SK-N-SH (cell line): ENCODE results near the gene PTGDS. TPM values are rescaled to one million over a fixed set of nuclear protein-coding genes. Genes with fewer than 3 reads are reported as not detected.

ENCODE experiments used
- CTCF ChIA-PET: fragments of 300-600, 350-600 bp; formaldehyde crosslinking; extraction: SDS; loops from one replicate; lab custom pipeline; 2021; lab: Yijun Ruan, JAX
- POLR2A ChIA-PET: fragments of 350-600 bp; sonication (Branson Sonifier 250); formaldehyde crosslinking; extraction: SDS; loops from one replicate; lab custom pipeline; 2020; ENCODE audit warnings: antibody characterized with exemption, inconsistent platforms; lab: Yijun Ruan, JAX
- DNase-seq: peaks from one replicate; pipeline ENCODE4 v3.0.0; 2012
- H2AFZ ChIP-seq: fragments of 200-600 bp; sonication (generic); 2 replicates; pipeline ENCODE4 v1.8.1; 2016; ENCODE audit warnings: antibody characterized with exemption, mild to moderate bottlenecking, low read depth
- H3F3A ChIP-seq: fragments of 200-600 bp; sonication (generic); replicated peaks from 2 replicates; pipeline ENCODE3; 2016; ENCODE audit warnings: antibody characterized with exemption, mild to moderate bottlenecking; ENCODE audit not compliant: insufficient read depth
- H3K27ac ChIP-seq, 2 experiments: fragments of 200-500 bp in 1 of 2; fragments of 200-600 bp in 1 of 2; sonication (Bioruptor generic) in 1 of 2; sonication (generic), shearing (Covaris generic) in 1 of 2; 2 replicates each; pipeline versions ENCODE4 v1.5.1 to v1.6.1; 2014 to 2016; ENCODE audit warnings: low read depth in 2 of 2, inconsistent platforms in 1 of 2, low read length in 1 of 2, mild to moderate bottlenecking in 1 of 2, mixed read lengths in 1 of 2
- H3K27me3 ChIP-seq: fragments of 200-600 bp; sonication (generic), shearing (Covaris generic); 2 replicates; pipeline ENCODE4 v1.6.1; 2016; ENCODE audit warnings: mixed run types; ENCODE audit not compliant: insufficient read depth
- H3K36me3 ChIP-seq, 2 experiments: fragments of 200-500 bp in 1 of 2; fragments of 200-600 bp in 1 of 2; sonication (Bioruptor generic) in 1 of 2; sonication (generic) in 1 of 2; replicated peaks in 1 of 2; 2 replicates each; pipeline versions ENCODE3 to v1.5.1; 2014 to 2016; ENCODE audit warnings: low read length in 1 of 2, mild to moderate bottlenecking in 1 of 2; ENCODE audit not compliant: insufficient read depth in 2 of 2, control insufficient read depth in 1 of 2
- H3K4me1 ChIP-seq, 2 experiments: fragments of 200-500 bp in 1 of 2; fragments of 200-600 bp in 1 of 2; sonication (Bioruptor generic) in 1 of 2; sonication (generic), shearing (Covaris generic) in 1 of 2; 2 replicates each; pipeline versions ENCODE4 v1.5.1 to v1.6.1; 2014 to 2016; ENCODE audit warnings: low read depth in 1 of 2, low read length in 1 of 2, mixed run types in 1 of 2; ENCODE audit not compliant: insufficient read depth in 2 of 2, control insufficient read depth in 1 of 2
- H3K4me2 ChIP-seq: fragments of 200-600 bp; sonication (generic), shearing (Covaris generic); 2 replicates; pipeline ENCODE4 v1.6.1; 2017; ENCODE audit warnings: mixed run types
- H3K4me3 ChIP-seq, 2 experiments: fragments of 200-500 bp in 1 of 2; fragments of 200-600 bp in 1 of 2; sonication (Bioruptor generic) in 1 of 2; sonication (generic), shearing (Covaris generic) in 1 of 2; 2 replicates each; pipeline versions ENCODE4 v1.5.1 to v1.8.1; 2014 to 2016; ENCODE audit warnings: low read depth in 2 of 2, inconsistent platforms in 1 of 2, low read length in 1 of 2, mild to moderate bottlenecking in 1 of 2, mixed read lengths in 1 of 2, moderate library complexity in 1 of 2
- H3K79me2 ChIP-seq: fragments of 200-600 bp; sonication (generic); 2 replicates; pipeline ENCODE4 v1.8.1; 2017; ENCODE audit warnings: mild to moderate bottlenecking; ENCODE audit not compliant: insufficient read depth
- H3K9ac ChIP-seq: fragments of 200-600 bp; sonication (generic); 2 replicates; pipeline ENCODE4 v1.6.1; 2017; ENCODE audit warnings: mixed run types
- H3K9me2 ChIP-seq: fragments of 200-600 bp; sonication (generic); 2 replicates; pipeline ENCODE4 v1.6.1; 2017; ENCODE audit warnings: mixed run types
- H3K9me3 ChIP-seq: fragments of 200-600 bp; sonication (generic); 2 replicates; pipeline ENCODE4 v1.6.1; 2017; ENCODE audit warnings: mixed run types, mild to moderate bottlenecking, moderate library complexity
- H4K20me1 ChIP-seq: fragments of 200-600 bp; sonication (generic); 2 replicates; pipeline ENCODE4 v1.6.1; 2017; ENCODE audit warnings: mild to moderate bottlenecking, mixed run types; ENCODE audit not compliant: insufficient read depth
- CHD2 ChIP-seq: fragments of 150-350 bp; IDR thresholded peaks from 2 replicates; pipeline ENCODE4 v1.6.1; 2018; ENCODE audit warnings: low read length; ENCODE audit not compliant: partially characterized antibody
- EP300 ChIP-seq, 2 experiments: IDR thresholded peaks; 2 replicates each; pipeline versions ENCODE4 v1.4.0 to v1.6.1; 2012; ENCODE audit warnings: borderline replicate concordance in 1 of 2, low read depth in 1 of 2, low read length in 1 of 2
- FOSL2 ChIP-seq: IDR thresholded peaks from 2 replicates; pipeline ENCODE4 v1.4.0; 2012; ENCODE audit warnings: low read depth, mild to moderate bottlenecking, moderate library complexity, borderline replicate concordance
- FOXJ3 ChIP-seq: sonication (generic); formaldehyde crosslinking; IDR thresholded peaks from 2 replicates; pipeline ENCODE4 v1.5.1; 2020; ENCODE audit warnings: mild to moderate bottlenecking, missing genetic modification reagents
- GABPA ChIP-seq: IDR thresholded peaks from 2 replicates; pipeline ENCODE4 v1.4.0; 2012; ENCODE audit warnings: low read depth, mild to moderate bottlenecking
- GATA2 ChIP-seq: sonication (generic); formaldehyde crosslinking; IDR thresholded peaks from 2 replicates; pipeline ENCODE4 v1.5.0; 2020; ENCODE audit warnings: mild to moderate bottlenecking, missing genetic modification reagents
- MEF2A ChIP-seq: IDR thresholded peaks from 2 replicates; pipeline ENCODE4 v1.4.0; 2012; ENCODE audit warnings: low read depth, borderline replicate concordance
- MXI1 ChIP-seq: IDR thresholded peaks from 2 replicates; pipeline ENCODE4 v1.6.1; 2012; ENCODE audit warnings: mild to moderate bottlenecking, low read depth, low read length, improper control_type of control experiment
- NFIC ChIP-seq: IDR thresholded peaks from 2 replicates; pipeline ENCODE4 v1.4.0; 2012; ENCODE audit warnings: borderline replicate concordance
- NRF1 ChIP-seq: IDR thresholded peaks from 2 replicates; pipeline ENCODE4 v1.6.1; 2012; ENCODE audit warnings: low read depth, mild to moderate bottlenecking, low read length
- RCOR1 ChIP-seq: fragments of 150-350 bp; IDR thresholded peaks from 2 replicates; pipeline ENCODE4 v1.6.1; 2017; ENCODE audit warnings: antibody characterized with exemption, low read length
- RFX5 ChIP-seq: IDR thresholded peaks from 2 replicates; pipeline ENCODE4 v1.6.1; 2012; ENCODE audit warnings: mild to moderate bottlenecking, improper control_type of control experiment, low read length
- RXRA ChIP-seq: IDR thresholded peaks from 2 replicates; pipeline ENCODE4 v1.4.0; 2012; ENCODE audit warnings: low read depth, mild to moderate bottlenecking, borderline replicate concordance
- SIN3A ChIP-seq: IDR thresholded peaks from 2 replicates; pipeline ENCODE4 v1.6.1; 2012; ENCODE audit warnings: low read depth, mild to moderate bottlenecking, low read length, moderate library complexity, borderline replicate concordance
- SMC3 ChIP-seq: IDR thresholded peaks from 2 replicates; pipeline ENCODE4 v1.6.1; 2012; ENCODE audit warnings: low read depth, low read length, improper control_type of control experiment
- TEAD4 ChIP-seq: IDR thresholded peaks from 2 replicates; pipeline ENCODE4 v1.4.0; 2012; ENCODE audit warnings: mild to moderate bottlenecking, borderline replicate concordance; ENCODE audit not compliant: insufficient read depth
- YY1 ChIP-seq: IDR thresholded peaks from 2 replicates; pipeline ENCODE4 v1.4.0; 2012; ENCODE audit warnings: low read depth, mild to moderate bottlenecking
- WGBS: methylation state at CpG from one replicate; pipeline ENCODE4 v1.1.6; 2017; ENCODE audit warnings: low lambda C conversion rate; 5-methylcytosine and 5-hydroxymethylcytosine counted together
- polyA plus RNA-seq, 3 experiments: library from polyadenylated mRNA; depleted of rRNA; stranded (reverse); fragments of >200 nt; gene quantifications; 2 replicates each; pipeline ENCODE4 v1.2.3, GENCODE V29; 2012
- TF ChIP-seq, protein P1 (sequence below): IDR thresholded peaks from 2 replicates; pipeline ENCODE4 v1.4.0; 2012; ENCODE audit warnings: low read depth, borderline replicate concordance
- TF ChIP-seq, protein P2 (sequence below): IDR thresholded peaks from 2 replicates; pipeline ENCODE4; 2012
- TF ChIP-seq, protein P3 (sequence below): IDR thresholded peaks from 2 replicates; pipeline ENCODE4 v1.4.0; 2012; ENCODE audit warnings: low read depth, borderline replicate concordance

Gene PTGDS
- polyA plus RNA-seq, 1 of the 3 experiments (the other 2 are of a cell fraction) = not detected

DNA sequence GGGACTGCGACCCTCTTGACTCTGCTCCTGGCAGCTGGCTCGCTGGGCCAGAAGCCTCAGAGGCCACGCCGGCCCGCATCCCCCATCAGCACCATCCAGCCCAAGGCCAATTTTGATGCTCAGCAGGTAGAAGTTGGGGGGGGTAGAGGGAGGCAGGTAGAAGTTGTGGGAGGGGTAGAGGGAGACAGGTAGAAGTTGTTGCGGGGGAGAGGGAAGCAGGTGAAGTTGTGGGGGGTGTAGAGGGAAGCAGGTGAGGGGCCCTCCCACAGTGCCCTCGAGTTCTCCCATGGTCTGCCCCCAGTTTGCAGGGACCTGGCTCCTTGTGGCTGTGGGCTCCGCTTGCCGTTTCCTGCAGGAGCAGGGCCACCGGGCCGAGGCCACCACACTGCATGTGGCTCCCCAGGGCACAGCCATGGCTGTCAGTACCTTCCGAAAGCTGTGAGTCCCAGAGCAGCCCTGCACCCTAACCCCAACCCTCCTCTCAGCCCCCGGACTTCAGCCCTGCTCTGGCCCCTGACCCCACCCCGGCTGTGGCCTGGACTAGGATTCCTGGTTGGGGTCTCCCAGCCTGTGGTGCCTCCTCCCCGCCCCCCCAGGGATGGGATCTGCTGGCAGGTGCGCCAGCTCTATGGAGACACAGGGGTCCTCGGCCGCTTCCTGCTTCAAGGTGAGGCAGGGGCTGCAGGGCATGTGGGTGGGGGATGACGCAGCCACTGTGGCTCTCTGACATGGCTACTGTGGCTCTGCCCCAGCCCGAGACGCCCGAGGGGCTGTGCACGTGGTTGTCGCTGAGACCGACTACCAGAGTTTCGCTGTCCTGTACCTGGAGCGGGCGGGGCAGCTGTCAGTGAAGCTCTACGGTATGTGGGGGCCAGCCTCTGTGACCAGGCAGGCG, 31.7 kb upstream of the PTGDS start:
- Histone ChIP-seq H4K20me1 (peaks cover 13% of the 10 kb centered on the region), H3K9ac (no peak overlapping the region), H3K79me2 (peaks cover 28% of the 10 kb centered on the region), H3K4me2 (no peak overlapping the region), H2AFZ (no peak overlapping the region), H3K36me3 (peaks cover 6 to 24% of the 10 kb centered on the region in 2 experiments), H3K9me2 (no peaks in the 10 kb centered on the region), H3K4me3 (no peak overlapping the region), H3F3A (no peaks in the 10 kb centered on the region), H3K4me1 (peaks cover 0 to 24% of the 10 kb centered on the region in 2 experiments; a peak in 2 of 4 replicates), H3K27me3 (no peaks in the 10 kb centered on the region), H3K27ac (no peak overlapping the region), H3K9me3 (no peaks in the 10 kb centered on the region)
- 88% methylated on average over 20 of the region's 30 CpGs for WGBS
- TF ChIP-seq FOSL2 (no peak), SMC3 (no peak), NFIC (no peak), RFX5 (no peak), GABPA (no peak), CHD2 (no peak), SIN3A (no peak), RCOR1 (no peak), EP300 (IDR thresholded peaks at IDR 0.05; ENCODE audit: borderline replicate concordance in 1 of 2, low read depth in 1 of 2, low read length in 1 of 2) (no peak), MXI1 (no peak), TEAD4 (no peak), MEF2A (no peak), YY1 (no peak), GATA2 (CRISPR knock-in tag) (no peak), FOXJ3 (no peak), NRF1 (no peak), RXRA (no peak)
- TF ChIP-seq, protein P1, sequence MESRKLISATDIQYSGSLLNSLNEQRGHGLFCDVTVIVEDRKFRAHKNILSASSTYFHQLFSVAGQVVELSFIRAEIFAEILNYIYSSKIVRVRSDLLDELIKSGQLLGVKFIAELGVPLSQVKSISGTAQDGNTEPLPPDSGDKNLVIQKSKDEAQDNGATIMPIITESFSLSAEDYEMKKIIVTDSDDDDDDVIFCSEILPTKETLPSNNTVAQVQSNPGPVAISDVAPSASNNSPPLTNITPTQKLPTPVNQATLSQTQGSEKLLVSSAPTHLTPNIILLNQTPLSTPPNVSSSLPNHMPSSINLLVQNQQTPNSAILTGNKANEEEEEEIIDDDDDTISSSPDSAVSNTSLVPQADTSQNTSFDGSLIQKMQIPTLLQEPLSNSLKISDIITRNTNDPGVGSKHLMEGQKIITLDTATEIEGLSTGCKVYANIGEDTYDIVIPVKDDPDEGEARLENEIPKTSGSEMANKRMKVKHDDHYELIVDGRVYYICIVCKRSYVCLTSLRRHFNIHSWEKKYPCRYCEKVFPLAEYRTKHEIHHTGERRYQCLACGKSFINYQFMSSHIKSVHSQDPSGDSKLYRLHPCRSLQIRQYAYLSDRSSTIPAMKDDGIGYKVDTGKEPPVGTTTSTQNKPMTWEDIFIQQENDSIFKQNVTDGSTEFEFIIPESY = no peak
- TF ChIP-seq, protein P2, sequence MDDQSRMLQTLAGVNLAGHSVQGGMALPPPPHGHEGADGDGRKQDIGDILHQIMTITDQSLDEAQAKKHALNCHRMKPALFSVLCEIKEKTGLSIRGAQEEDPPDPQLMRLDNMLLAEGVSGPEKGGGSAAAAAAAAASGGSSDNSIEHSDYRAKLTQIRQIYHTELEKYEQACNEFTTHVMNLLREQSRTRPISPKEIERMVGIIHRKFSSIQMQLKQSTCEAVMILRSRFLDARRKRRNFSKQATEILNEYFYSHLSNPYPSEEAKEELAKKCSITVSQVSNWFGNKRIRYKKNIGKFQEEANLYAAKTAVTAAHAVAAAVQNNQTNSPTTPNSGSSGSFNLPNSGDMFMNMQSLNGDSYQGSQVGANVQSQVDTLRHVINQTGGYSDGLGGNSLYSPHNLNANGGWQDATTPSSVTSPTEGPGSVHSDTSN = no peak
- TF ChIP-seq, protein P3, sequence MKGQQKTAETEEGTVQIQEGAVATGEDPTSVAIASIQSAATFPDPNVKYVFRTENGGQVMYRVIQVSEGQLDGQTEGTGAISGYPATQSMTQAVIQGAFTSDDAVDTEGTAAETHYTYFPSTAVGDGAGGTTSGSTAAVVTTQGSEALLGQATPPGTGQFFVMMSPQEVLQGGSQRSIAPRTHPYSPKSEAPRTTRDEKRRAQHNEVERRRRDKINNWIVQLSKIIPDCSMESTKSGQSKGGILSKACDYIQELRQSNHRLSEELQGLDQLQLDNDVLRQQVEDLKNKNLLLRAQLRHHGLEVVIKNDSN = no peak
- ChIA-PET POLR2A (no interaction called here), CTCF (interaction anchor here (0.7 to 13.2 kb wide), 11 partner anchors 16 to 158 kb away, joined by 3 to 350 read pairs (median 6); partner anchors contain the start of genes ABCA2, FUT7, PAXX and TRAF2)
- DNase-seq = no peak
